ENCODE data around the gene CASP6.

The CASP6 gene

DNA sequence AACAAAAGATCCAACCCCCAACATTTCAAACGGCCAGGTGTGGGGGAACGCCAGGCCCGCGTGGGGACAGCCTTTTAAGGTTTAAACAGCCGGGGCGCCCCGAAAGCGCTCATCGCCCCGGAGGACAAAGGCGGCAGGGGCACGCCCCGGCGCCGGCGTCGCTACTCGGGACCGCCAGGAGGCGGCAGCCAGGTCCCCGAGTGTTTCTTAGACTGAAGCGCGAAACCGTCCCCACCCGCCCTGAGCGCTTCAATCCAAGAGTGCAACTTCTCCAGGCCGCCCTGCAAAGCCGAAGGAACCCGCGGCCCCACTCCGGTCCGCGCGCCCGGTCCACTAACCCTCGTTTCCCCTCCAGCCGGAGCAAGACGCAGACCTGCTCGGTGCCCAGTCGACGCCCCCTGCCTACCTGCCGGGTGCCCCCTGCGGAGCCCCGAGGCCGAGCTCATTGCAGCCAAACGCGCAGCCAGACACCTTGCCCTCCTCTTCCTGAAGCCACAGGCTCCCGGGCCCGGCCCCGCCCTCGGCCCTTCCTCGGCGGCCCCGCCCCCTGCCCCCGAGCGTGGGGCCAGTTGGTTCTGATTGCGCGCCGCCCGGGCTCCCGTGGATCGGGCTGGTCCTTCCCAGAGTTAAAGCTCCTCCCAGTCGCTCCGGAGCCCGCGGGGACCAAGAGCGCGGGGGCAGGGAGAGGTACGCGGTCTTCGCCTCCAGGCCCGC, at the start of gene CASP6:
CASP6 (minus strand) TSS at position 496 of the 714 bp plus-strand sequence; CDS start at position 446, 50 bp downstream.
- peak within 1 kb of the TSS; percentile 77 to 88 (median 85) for H3K9ac ChIP-seq
- peaks cover 0 to 6% (median 0%) of the 10 kb centered on the region in 11 experiments; a peak in 2 of 22 replicates for H4K20me1 ChIP-seq
- no peaks in the 10 kb centered on the region for H3K27me3 ChIP-seq
- no peaks in the 10 kb centered on the region for H3K9me3 ChIP-seq (replicated peaks in 1 of 11)
- peaks cover 18 to 25% (median 23%) of the 10 kb centered on the region in 10 experiments for H3K4me1 ChIP-seq
- TF ChIP-seq Cebpa-rat (IDR thresholded peaks at IDR 0.05), result no peak
- H3K27ac ChIP-seq, result peak within 1 kb of the TSS; percentile 48 to 86 (median 80); a peak in 21 of 22 replicates
- peaks cover 0 to 12% (median 1%) of the 10 kb centered on the region in 11 experiments; a peak in 10 of 22 replicates for H3K36me3 ChIP-seq
- peak within 1 kb of the TSS; percentile 72 to 92 (median 78) for H3K4me3 ChIP-seq
- H3K4me2 ChIP-seq, result peak within 1 kb of the TSS; percentile 74 to 95 (median 89)

GRCh38 chr4:109752525-109752924, 49.3 kb upstream of the CASP6 start:
- Histone ChIP-seq H3K36me3 (no peaks in the 10 kb centered on the region), H3K4me2 (no peak overlapping the region), H4K20me1 (no peaks in the 10 kb centered on the region), H3K4me1 (peaks cover 0 to 12% (median 2%) of the 10 kb centered on the region in 10 experiments; a peak in 9 of 20 replicates), H3K4me3 (no peak overlapping the region), H3K27ac (no peak overlapping the region), H3K9ac (no peak overlapping the region), H3K27me3 (no peaks in the 10 kb centered on the region), H3K9me3 (replicated peaks in 1 of 11) (no peaks in the 10 kb centered on the region)
- no peak for TF ChIP-seq Cebpa-rat (IDR thresholded peaks at IDR 0.05)

GRCh38 chr4:109751852-109752251, 48.6 kb upstream of the CASP6 start:
- no peak for TF ChIP-seq Cebpa-rat (IDR thresholded peaks at IDR 0.05)
- Histone ChIP-seq H3K4me2 (no peak overlapping the region), H3K9ac (no peak overlapping the region)

DNA sequence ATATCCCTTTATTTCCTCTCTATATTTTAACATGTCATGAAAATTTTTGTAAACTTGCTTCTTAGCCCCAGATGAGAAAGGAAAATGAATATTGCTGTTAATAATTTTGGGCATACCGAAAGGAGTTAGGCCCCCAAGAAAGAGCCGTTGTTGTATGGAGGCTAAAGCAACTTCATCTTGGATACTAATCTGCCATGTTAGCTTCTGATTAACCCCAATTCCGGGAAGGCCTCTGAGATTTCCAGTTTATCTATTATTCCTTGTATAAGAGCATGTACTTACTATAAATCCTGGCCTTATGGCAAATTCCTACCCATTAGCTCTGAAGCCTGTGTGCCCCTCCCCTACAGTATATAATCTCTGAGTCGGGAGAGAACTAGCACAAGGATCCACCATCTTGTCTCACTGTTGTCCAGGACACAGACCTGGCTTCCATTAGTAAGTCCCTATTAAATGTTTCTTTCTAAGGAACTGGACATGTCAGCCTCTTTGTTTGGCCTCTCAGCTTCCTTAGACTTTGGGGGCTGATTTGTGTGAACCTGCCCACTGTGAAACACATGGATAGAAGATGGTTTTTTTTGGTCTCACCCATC, 47.5 kb upstream of the CASP6 start:
- no peak overlapping the region for H3K27ac ChIP-seq
- peaks cover 0 to 3% (median 0%) of the 10 kb centered on the region in 10 experiments; a peak in 2 of 20 replicates for H3K4me1 ChIP-seq
- no peak overlapping the region for H3K9ac ChIP-seq
- no peaks in the 10 kb centered on the region for H3K27me3 ChIP-seq
- no peaks in the 10 kb centered on the region for H3K9me3 ChIP-seq (replicated peaks in 1 of 11)
- no peak overlapping the region for H3K4me2 ChIP-seq
- H3K36me3 ChIP-seq, result no peaks in the 10 kb centered on the region
- no peak for TF ChIP-seq Cebpa-rat (IDR thresholded peaks at IDR 0.05)
- H3K4me3 ChIP-seq, result no peak overlapping the region
- no peaks in the 10 kb centered on the region for H4K20me1 ChIP-seq

More at GRCh38 chr4:109751852-109752251, 48.6 kb upstream of the CASP6 start:
- no peaks in the 10 kb centered on the region for H3K27me3 ChIP-seq
- no peak overlapping the region for H3K4me3 ChIP-seq
- no peaks in the 10 kb centered on the region for H3K36me3 ChIP-seq
- no peaks in the 10 kb centered on the region for H3K9me3 ChIP-seq (replicated peaks in 1 of 11)
- no peaks in the 10 kb centered on the region for H4K20me1 ChIP-seq
- no peak overlapping the region for H3K27ac ChIP-seq
- H3K4me1 ChIP-seq, result peaks cover 0 to 12% (median 2%) of the 10 kb centered on the region in 10 experiments; a peak in 9 of 20 replicates

- Histone ChIP-seq H3K4me3 (no peak overlapping the region), H3K27ac (no peak overlapping the region), H3K4me2 (no peak overlapping the region), H3K9me3 (replicated peaks in 1 of 11) (no peaks in the 10 kb centered on the region), H3K36me3 (no peaks in the 10 kb centered on the region), H3K4me1 (no peaks in the 10 kb centered on the region), H3K27me3 (no peaks in the 10 kb centered on the region), H4K20me1 (no peaks in the 10 kb centered on the region), H3K9ac (no peak overlapping the region)
- TF ChIP-seq Cebpa-rat (IDR thresholded peaks at IDR 0.05), result no peak
Measured at GRCh38 chr4:109749388-109750082, 46.3 kb upstream of the CASP6 start.

DNA sequence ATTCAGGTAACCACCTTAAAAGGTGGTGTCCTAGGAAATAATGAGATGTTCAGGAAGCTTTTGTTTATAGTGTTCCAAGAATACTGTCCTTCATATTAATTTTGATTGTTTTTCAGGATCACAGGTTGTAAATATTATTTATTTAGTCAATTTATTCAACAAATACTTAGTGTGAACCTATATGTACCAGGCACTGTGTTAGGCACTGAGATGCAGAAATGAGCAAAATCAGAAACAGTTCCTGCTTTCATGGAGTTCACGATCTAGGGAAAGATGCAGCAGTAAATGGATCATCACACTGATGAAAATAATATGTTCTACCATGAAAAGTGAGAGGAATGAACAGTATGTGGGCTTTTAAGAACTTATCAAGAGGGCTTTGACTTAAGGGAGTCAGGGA, 44.9 kb upstream of the CASP6 start:
- TF ChIP-seq Cebpa-rat (IDR thresholded peaks at IDR 0.05), result no peak

DNA sequence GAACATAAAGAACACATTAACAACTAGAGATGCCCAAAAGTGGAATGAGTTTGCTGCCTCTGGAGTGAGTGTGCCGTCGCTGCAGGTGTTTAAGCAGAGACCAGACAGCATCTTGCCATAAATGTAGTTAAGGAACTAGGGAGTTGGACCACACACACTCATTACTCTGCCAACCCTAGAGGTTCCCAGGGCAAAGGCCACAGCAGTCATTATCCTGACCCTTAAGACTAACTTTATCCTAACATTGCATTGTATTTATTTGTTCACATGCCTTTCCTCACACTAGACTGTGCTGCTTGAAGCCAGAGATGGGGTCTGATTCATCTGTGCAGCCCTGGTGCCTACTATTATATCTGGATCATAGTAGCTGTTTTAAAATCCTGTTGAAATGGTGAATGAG, 43.5 kb upstream of the CASP6 start:
- H3K4me1 ChIP-seq, result no peaks in the 10 kb centered on the region
- TF ChIP-seq Cebpa-rat (IDR thresholded peaks at IDR 0.05), result no peak
- no peaks in the 10 kb centered on the region for H4K20me1 ChIP-seq
- no peaks in the 10 kb centered on the region for H3K36me3 ChIP-seq
- H3K9me3 ChIP-seq (replicated peaks in 1 of 11), result no peaks in the 10 kb centered on the region
- H3K27ac ChIP-seq, result no peak overlapping the region
- H3K4me3 ChIP-seq, result no peak overlapping the region
- no peak overlapping the region for H3K9ac ChIP-seq
- H3K27me3 ChIP-seq, result no peaks in the 10 kb centered on the region
- H3K4me2 ChIP-seq, result no peak overlapping the region

More for the DNA sequence above, 44.9 kb upstream of the CASP6 start:
- Histone ChIP-seq H3K9ac (no peak overlapping the region), H3K36me3 (no peaks in the 10 kb centered on the region), H3K9me3 (replicated peaks in 1 of 11) (no peaks in the 10 kb centered on the region), H3K27ac (no peak overlapping the region), H3K4me2 (no peak overlapping the region), H4K20me1 (no peaks in the 10 kb centered on the region), H3K4me1 (no peaks in the 10 kb centered on the region), H3K27me3 (no peaks in the 10 kb centered on the region), H3K4me3 (no peak overlapping the region)

DNA sequence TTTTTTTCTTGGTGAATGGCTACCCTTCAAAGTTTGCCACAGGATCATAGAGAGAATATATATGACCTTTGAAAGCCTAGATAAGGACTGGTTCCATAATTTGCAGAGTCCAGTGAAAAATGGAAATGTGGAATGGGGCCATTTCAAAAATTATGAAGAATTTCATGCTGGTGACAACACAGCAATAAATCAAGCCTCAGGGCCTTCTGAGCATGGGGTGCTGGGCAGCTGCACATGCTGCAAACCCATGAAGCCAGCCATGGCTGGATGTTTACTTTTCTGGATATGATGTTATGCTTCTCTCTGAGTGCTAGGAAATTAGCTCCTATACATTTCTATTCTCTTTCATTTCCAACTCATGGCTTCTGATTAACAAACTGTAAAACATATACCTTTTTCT, 42.6 kb upstream of the CASP6 start:
- Histone ChIP-seq H3K27me3 (no peaks in the 10 kb centered on the region), H3K27ac (no peak overlapping the region), H3K9ac (no peak overlapping the region), H3K36me3 (no peaks in the 10 kb centered on the region), H3K4me2 (no peak overlapping the region), H3K4me1 (no peaks in the 10 kb centered on the region), H3K4me3 (no peak overlapping the region), H4K20me1 (no peaks in the 10 kb centered on the region), H3K9me3 (replicated peaks in 1 of 11) (no peaks in the 10 kb centered on the region)
- no peak for TF ChIP-seq Cebpa-rat (IDR thresholded peaks at IDR 0.05)

DNA sequence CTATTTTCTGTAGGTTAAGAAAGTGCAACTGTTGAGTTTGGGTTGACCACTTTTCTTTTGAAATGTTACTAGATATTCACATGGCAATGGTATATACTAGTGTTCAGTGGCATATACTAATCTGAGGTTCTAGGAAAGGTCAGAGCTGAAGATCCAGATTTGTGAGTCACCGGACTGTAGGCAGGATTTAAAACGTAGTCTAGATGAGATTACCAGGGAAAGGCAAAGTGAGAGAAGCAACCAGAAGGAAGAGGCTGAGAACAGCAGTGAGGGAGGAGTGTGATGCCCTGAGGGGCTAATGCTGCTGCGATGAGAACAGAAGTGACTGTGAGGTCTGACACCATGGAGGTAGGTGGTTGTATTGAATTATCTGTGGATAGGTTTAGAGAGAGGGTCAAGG, 36.3 kb upstream of the CASP6 start:
- no peak overlapping the region for H3K9ac ChIP-seq
- H3K27me3 ChIP-seq, result no peaks in the 10 kb centered on the region
- H3K27ac ChIP-seq, result no peak overlapping the region
- H3K36me3 ChIP-seq, result no peaks in the 10 kb centered on the region
- H3K4me2 ChIP-seq, result no peak overlapping the region
- no peak overlapping the region for H3K4me3 ChIP-seq
- no peaks in the 10 kb centered on the region for H3K4me1 ChIP-seq
- TF ChIP-seq Cebpa-rat (IDR thresholded peaks at IDR 0.05), result no peak
- no peaks in the 10 kb centered on the region for H3K9me3 ChIP-seq (replicated peaks in 1 of 11)
- no peaks in the 10 kb centered on the region for H4K20me1 ChIP-seq
